Ecto neural progenitor cell (in vitro differentiated cells): ENCODE data around the gene SLC26A11.

Experiments used
- DNase-seq: peaks from one replicate; pipeline ENCODE4 v3.0.0-alpha.2; 2018; ENCODE audit warnings: low spot score

SLC26A11 gene

GRCh38 chr17:80217703-80218362 lies 2.4 kb upstream of the SLC26A11 start:
- no peak for DNase-seq

DNA sequence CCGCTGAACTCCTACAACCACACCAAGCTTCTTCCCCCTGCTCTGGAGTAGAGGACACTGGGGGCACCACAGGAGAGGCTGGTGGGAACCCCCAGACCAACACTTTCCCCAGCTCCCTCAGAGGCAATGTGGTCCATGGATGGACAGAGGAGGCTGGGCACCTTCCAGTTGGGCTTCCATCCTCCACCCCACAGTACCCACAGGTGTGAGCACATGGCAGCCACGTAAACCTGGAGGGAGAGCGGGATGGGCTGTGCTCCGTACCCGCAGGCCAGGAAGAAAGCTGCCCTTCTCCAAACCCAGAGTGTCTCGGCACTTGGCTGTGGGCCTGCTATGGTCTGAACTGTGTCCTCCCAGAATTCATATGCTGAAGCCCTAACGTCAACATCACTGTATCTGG lies 1.8 kb upstream of the SLC26A11 start:
- DNase-seq: no peak

GRCh38 chr17:80219013-80219762 lies 1.0 kb upstream of the SLC26A11 start:
- no peak for DNase-seq

- no peak for DNase-seq
These were observed 519 bp upstream of the SLC26A11 start for GRCh38 chr17:80219763-80220053.

DNA sequence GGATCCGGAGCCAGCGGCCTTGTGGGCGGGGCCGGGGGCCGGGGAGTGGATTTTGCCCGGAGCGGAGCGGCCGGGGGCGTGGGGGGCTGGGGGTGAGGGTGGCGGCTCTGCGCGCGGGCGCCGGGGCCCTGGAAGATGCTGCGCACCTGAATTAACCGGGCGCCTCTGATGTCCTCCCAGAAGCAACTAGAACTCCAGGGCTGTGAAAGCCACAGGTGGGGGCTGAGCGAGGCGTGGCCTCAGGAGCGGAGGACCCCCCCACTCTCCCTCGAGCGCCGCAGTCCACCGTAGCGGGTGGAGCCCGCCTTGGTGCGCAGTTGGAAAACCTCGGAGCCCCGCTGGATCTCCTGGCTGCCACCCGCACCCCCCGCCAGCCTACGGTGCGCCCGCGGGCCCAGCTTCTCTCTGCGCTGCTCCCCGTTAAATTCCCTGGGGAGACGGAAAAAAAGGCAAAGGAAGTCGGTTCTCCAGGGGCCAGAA lies 549 bp downstream of the SLC26A11 start:
- DNase-seq: no peak

DNA sequence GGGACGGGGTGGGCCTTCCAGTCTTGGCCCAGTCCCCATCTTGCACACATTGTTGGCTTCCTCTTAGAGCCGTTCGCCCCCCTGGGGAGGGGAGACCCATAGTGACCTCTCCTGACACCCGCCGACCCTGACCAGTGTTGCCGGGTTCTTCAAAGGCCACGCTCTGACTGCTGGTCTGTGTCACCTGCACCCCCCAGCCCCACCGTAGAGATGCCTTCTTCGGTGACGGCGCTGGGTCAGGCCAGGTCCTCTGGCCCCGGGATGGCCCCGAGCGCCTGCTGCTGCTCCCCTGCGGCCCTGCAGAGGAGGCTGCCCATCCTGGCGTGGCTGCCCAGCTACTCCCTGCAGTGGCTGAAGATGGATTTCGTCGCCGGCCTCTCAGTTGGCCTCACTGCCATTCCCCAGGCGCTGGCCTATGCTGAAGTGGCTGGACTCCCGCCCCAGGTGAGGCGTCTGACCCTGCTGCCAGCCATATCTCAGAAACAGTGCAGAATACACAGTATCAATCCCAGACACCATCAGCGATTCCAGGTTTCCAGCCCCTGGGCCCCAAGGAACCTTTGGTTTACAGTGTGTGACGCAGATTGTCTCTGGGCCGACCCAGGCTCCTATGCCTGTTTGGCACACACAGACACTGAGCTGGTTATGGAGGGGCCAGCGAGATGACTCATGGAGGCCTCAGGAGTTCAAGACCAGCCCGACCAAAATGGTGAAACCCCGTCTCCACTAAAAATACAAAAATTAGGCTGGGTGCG lies 1.3 kb downstream of the SLC26A11 start:
- DNase-seq: no peak

DNA sequence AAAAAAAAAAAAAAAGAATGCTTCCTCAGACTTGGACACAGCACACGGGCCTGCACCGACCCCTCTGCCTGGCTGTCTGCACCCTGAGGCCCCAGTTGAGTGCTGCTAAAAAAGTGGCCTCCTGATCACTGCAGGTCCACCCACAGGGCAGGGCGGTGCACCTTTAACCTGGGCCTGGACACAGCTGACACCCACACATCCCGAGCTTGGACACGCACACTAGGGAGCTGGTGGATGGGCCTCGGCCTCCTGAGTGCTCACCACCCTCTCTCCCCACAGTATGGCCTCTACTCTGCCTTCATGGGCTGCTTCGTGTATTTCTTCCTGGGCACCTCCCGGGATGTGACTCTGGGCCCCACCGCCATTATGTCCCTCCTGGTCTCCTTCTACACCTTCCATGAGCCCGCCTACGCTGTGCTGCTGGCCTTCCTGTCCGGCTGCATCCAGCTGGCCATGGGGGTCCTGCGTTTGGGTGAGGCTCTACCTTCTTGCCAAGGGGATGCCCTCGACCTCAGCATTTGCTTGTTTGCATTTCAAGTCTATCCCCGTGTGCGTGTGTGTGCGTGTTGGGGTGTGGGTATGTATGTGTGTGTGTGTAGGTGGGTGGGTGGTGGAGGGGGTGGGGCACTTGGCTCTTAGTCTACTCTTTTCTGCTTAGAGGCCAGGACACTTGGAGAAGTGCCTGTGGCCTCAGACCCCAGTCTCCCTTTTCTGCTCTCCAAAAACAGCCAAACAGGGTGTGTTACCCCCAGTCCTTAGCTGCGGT lies 2.3 kb downstream of the SLC26A11 start:
- no peak for DNase-seq

- no peak for DNase-seq
These were observed 3.1 kb downstream of the SLC26A11 start for GRCh38 chr17:80223142-80223815.

GRCh38 chr17:80223838-80224497 lies 3.7 kb downstream of the SLC26A11 start:
- no peak for DNase-seq

DNA sequence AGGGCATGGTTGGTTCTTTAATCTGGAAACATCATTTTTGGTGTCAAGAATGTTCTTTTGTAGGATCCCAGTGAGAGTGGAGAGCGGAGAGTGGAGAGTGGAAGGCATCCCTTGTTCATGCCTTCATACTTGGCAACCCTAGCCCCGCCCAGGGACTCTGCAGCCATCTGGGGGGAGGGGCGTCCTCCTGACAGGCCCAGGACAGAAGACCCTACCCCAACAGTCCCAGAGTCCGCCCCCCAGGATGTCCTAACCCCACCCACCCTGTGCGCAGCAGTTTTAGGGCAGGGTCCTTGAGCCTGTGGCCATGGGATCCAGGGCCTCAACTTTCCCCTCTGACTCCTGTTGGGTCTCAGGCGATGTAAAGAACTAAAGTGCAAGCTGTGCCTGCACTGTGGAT lies 4.5 kb downstream of the SLC26A11 start:
- no peak for DNase-seq

DNA sequence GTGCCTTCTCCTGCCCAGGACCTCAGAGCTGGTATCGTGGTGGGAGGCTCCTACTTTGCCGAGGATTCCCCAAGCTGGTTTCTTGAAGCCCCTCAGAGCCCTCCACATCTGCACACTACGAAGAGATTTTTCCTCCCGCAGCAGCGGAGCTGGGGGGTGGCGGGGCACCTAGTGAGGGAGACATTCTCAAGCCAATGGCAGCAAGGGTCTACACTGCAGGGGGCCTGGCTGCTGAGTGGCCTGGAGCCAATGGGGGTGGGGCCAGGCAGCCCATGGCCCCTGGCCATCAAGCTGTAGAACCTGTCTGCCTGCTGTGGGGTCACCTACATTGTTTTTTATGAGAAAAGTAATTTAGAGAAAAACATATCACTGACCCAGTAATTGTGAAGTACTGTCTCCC lies 5.0 kb downstream of the SLC26A11 start:
- no peak for DNase-seq

GRCh38 chr17:80227156-80227555 lies 6.9 kb downstream of the SLC26A11 start:
- DNase-seq: no peak

DNA sequence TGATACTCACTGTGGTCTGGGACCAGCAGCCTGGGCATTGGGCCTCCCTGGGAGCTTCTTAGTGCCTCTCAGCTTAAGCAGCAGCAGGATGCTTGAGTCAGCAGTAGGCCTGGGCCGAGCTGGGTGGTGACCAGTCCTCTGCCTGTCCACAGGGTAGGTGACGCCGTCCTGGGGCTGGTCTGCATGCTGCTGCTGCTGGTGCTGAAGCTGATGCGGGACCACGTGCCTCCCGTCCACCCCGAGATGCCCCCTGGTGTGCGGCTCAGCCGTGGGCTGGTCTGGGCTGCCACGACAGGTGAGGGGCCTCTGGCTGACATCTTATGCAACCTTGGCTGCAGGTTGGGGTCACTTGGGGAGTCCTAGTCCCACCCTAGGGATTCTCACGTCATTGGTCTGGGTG lies 7.4 kb downstream of the SLC26A11 start:
- DNase-seq: no peak

- no peak for DNase-seq
These were observed 8.2 kb downstream of the SLC26A11 start for GRCh38 chr17:80228477-80228876.

- DNase-seq: no peak
These were observed 8.8 kb downstream of the SLC26A11 start for GRCh38 chr17:80229011-80229410.

DNA sequence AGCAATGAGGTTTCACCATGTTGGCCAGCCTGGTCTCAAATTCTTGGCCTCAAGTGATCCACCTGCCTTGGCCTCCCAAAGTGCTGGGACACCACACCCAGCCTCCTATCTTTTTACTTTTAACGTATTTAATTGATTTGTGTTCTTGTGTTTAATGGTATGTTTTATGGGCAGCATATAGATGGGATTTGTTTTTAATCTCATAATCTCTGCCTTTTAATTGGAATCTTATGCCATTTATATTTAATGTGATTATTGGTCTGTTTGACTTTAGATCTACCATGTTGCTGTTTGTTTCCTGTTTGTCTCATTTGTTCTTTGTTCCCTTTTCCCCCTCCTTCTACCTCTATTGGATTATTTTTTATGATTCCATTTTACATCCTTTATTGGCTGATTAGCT lies 12.2 kb downstream of the SLC26A11 start:
- DNase-seq: no peak

DNA sequence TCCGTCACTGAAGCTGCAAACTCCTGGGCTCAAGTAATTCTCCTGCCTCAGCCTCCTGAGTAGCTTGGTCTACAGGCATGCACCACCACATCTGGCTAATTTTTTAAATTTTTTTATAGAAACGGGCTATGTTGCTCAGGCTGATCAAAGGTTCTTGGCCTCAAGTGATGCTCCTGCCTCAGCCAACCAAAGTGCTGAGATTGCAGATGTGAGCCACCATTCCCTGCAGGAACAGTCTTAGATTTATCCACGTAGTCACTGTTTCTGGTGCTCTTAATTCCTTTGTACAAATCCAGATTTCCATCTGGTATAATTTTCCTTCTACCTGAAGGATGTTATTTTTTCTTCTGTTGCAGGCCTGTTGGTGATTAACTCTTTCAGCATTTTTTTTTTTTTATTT lies 13.0 kb downstream of the SLC26A11 start:
- no peak for DNase-seq

DNA sequence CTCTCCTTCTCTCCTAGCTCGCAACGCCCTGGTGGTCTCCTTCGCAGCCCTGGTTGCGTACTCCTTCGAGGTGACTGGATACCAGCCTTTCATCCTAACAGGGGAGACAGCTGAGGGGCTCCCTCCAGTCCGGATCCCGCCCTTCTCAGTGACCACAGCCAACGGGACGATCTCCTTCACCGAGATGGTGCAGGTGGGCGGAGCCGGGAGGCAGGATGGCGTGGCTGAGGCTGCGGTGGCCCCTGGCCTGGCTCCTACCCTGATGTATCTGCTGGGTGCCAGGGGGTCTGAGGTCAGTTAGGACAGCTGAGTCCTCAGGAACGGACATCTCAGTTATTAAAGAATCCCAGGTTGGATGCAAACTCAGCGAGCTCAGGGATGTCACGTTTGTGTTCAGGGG lies 16.7 kb downstream of the SLC26A11 start:
- DNase-seq: no peak

DNA sequence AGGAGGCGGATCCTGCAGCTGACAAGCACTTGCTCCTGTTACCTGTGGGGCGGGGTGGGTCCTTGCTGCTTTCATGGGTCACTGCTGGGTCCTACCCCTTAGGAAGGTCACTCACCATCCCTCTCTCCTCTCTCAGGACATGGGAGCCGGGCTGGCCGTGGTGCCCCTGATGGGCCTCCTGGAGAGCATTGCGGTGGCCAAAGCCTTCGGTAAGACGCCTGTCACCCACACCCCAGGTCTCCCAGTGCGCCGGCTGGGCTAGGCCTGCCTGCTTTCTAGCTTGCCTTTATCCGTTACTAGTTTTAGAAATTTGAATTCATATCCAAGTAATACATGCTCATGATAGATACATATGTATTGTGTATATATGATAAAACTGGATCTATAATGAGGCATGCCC lies 17.2 kb downstream of the SLC26A11 start:
- no peak for DNase-seq

- no peak for DNase-seq
These were observed 22.3 kb downstream of the SLC26A11 start for GRCh38 chr17:80242505-80242904.
